Stimulated activated CD8-positive, alpha-beta memory T cell treated with anti-CD3 and anti-CD28 coated beads, Interleukin-12 subunit alpha, Interleukin-12 subunit beta, amount 100 ng/mL, for 24 hours (primary cell): ENCODE data around the gene BEND6.
"Not testable (repeated sequence)": the region's sequence is repeated elsewhere in the genome, so short reads cannot be mapped to it uniquely, and the experiment has no call there.

ENCODE experiments used
- DNase-seq: peaks from one replicate; pipeline ENCODE4 v3.0.0-alpha.2; 2020; ENCODE audit errors: extremely low read depth

Gene BEND6

DNA sequence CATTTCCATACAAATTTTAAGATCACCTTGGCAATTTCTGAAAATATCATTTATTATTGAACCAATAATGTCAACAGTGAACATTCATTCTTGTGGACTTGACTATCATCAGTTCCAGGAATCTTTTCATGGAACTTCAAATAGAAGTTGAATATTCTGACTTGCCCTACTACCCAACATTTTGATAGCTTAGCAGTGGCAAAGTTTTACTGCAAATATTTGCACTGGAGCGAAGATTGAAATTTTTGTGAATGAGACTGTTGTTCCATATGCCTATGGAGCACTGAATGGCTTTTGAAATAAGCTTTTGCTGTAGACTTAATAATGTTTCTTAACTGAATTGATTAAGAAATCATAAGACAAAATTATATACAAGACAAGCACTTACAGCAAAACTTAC lies 23.6 kb downstream of the BEND6 start:
- DNase-seq = no peak

GRCh38 chr6:56984361-56984760 lies 29.5 kb downstream of the BEND6 start:
- no peak for DNase-seq

- DNase-seq = no peak
Measured at GRCh38 chr6:56984884-56985283, 30.0 kb downstream of the BEND6 start.

GRCh38 chr6:56986611-56987010 lies 31.7 kb downstream of the BEND6 start:
- DNase-seq = no peak

GRCh38 chr6:56988145-56988544 lies 33.2 kb downstream of the BEND6 start:
- DNase-seq = no peak

GRCh38 chr6:56992036-56992435 lies 37.1 kb downstream of the BEND6 start:
- no peak for DNase-seq

GRCh38 chr6:56992703-56993102 lies 37.8 kb downstream of the BEND6 start:
- DNase-seq = no peak

DNA sequence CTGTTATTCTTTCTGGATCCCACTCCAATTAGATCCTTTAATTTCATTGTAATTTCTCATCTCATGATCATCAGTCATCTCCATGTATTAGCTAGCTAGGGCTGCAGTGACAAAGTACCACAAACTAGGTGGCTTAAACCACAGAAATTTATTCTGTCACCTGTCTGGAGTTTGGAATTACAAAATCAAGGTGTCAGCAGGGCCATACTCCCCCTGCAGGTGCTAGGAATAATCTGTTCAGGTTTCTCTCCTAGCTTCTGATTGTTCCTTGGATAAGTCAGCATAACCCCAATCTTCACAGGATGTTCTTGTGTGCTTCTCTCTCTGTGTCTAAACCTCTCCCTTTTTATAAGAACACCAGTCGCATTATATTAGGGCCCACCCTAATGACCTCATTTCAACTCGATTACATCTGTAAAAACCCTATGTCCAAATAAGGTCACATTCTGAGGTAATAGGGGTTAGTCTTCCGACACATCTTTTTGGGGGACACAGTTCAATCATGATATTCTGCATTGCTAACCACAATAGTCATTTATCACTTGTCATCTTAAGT lies 40.5 kb downstream of the BEND6 start:
- DNase-seq = no peak

GRCh38 chr6:56996401-56996800 lies 41.5 kb downstream of the BEND6 start:
- DNase-seq = no peak

DNA sequence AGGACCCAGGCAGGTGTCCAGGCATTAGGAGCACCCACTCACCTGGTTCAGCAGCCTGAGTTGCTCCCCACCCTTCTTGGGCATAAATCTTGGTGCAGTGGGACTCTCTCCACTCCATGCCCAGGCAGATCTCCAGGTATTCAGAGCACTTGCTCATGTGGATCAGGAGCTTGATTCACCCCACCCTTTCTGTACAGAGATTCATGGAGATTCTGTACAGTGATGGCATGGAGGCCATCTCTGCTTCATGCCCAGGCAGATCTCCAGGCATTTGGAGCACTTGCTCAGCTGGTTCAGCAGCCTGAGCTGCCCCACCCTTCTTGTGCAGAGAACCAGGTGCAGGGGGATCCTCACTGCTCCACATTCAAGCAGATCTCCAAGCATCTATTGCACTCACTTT lies 44.1 kb downstream of the BEND6 start:
- no peak for DNase-seq

- DNase-seq = not testable (repeated sequence)
Measured at GRCh38 chr6:56999748-57000147, 44.8 kb downstream of the BEND6 start.

GRCh38 chr6:57002197-57002596 lies 47.3 kb downstream of the BEND6 start:
- no peak for DNase-seq

GRCh38 chr6:57004292-57004691 lies 49.4 kb downstream of the BEND6 start:
- no peak for DNase-seq

- no peak for DNase-seq
Measured at GRCh38 chr6:57006101-57006500, 51.2 kb downstream of the BEND6 start.

GRCh38 chr6:57008069-57008468 lies 53.2 kb downstream of the BEND6 start:
- DNase-seq = not testable (repeated sequence)

DNA sequence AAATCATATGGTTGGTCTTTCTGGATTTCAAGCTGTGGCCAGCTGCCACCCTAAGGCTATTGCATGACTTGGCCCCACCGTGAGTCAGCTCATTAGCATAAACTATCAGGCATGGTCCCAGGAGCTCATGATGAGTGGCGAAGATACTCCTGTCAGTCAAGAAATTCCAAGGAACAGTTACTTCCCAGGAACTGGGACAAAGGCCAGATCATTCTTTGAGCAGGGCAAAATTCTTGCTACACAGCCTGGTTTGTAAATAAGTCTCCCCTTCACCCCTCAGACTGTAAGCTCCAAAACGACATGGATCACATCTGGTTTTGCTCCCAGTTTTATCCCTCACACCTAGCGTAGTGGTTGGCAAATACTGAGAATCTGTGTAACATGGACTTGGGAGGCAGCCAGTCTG lies 58.6 kb downstream of the BEND6 start:
- DNase-seq = no peak

GRCh38 chr6:57017069-57017468 lies 62.2 kb downstream of the BEND6 start:
- DNase-seq = no peak

- no peak for DNase-seq
Measured at GRCh38 chr6:57017841-57018240, 62.9 kb downstream of the BEND6 start.

GRCh38 chr6:57019434-57019833 lies 64.5 kb downstream of the BEND6 start:
- DNase-seq = no peak

- no peak for DNase-seq
Measured at GRCh38 chr6:57021086-57021720, 66.3 kb downstream of the BEND6 start.

- DNase-seq = no peak
Measured at GRCh38 chr6:57024321-57024720, 69.4 kb downstream of the BEND6 start.

DNA sequence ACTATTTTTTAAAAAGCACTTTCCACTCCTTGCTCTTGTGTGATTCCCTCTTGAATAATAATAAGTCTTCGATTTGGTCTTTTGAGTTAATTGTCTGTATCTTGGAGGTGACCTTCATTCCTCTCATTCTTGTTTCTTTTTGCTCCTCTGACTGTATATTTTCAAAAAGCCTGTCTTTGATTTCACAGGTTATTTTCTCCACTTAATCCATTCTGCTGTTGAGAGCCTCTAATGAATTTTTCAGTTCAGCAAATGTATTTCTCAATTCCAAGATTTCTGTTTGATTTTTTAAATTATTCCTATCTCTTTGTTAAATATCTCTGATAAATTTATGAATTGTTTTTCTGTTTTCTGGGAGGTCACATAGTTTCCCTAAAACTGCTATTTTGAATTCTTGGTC lies 69.9 kb downstream of the BEND6 start:
- no peak for DNase-seq

DNA sequence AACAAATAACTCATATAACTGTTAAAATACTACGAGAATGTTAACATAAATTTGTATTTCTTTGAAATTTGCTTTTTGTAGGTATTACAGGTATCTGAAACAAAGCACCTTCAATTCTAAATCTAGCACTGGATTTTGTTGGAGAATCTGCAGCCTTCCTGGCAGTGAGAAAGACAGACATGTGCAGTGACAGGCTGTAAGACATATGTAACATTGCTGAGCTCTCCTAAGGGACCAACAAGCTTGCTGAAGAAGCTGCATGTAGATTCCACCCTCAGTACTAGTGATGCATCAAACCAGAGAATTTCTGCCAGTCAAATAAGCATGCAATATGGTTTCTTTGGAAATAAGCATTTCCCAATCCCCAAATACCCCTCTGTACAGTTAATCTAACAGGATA lies 71.1 kb downstream of the BEND6 start:
- no peak for DNase-seq

GRCh38 chr6:57027301-57027700 lies 72.4 kb downstream of the BEND6 start:
- no peak for DNase-seq
